ENCODE results near the gene PRSS48. TPM values are rescaled to one million over a fixed set of nuclear protein-coding genes. Genes with fewer than 3 reads are reported as not detected.

PRSS48 gene
- polyA plus RNA-seq, 2 of the 4 experiments (the other 2 are of a cell fraction), result not detected

DNA sequence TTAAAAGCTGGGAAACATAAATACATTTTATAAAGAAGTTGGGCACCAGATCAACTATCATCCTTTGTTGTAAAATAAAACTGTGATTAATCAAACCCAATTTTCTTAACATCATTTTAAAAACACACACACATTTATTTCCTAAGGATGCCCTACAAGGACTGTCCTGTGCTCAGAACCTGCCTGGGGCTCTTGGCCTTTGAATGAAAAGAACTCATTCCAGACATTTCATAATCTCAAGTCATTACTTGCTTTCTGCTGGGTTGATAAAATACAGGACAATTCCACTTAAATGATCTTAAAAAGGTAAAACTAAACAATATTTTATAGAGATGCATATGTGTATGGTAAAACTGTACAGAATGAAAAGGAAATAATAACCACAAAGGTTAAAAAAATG is 45.6 kb downstream of the PRSS48 start:
- POLR2A ChIA-PET, result no interaction called here
- FAIRE-seq (no peak), ATAC-seq (no peak), DNase-seq (ENCODE audit: low read depth in 1 of 2, low spot score in 1 of 2) (no peak)
- no peak overlapping the region for H3K27ac ChIP-seq
- CTCF ChIA-PET, result no interaction called here
- no peaks in the 10 kb centered on the region for H3K9me3 ChIP-seq
- peaks cover 29% of the 10 kb centered on the region for H3K4me1 ChIP-seq
- no peak for TF ChIP-seq EHMT2 (IDR thresholded peaks at IDR 0.05; ENCODE audit: low read depth)
- no peak for TF ChIP-seq SREBF2 (IDR thresholded peaks at IDR 0.05)
- no peak for TF ChIP-seq HDAC2 (IDR thresholded peaks at IDR 0.05)
- TF ChIP-seq, protein P1, sequence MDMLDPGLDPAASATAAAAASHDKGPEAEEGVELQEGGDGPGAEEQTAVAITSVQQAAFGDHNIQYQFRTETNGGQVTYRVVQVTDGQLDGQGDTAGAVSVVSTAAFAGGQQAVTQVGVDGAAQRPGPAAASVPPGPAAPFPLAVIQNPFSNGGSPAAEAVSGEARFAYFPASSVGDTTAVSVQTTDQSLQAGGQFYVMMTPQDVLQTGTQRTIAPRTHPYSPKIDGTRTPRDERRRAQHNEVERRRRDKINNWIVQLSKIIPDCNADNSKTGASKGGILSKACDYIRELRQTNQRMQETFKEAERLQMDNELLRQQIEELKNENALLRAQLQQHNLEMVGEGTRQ (IDR thresholded peaks at IDR 0.05), result no peak
- TF ChIP-seq HEYL (CRISPR knock-in tag; IDR thresholded peaks at IDR 0.05), result no peak
- TF ChIP-seq FOXS1 (CRISPR knock-in tag; IDR thresholded peaks at IDR 0.05), result no peak
- no peak for TF ChIP-seq HOXB13 (CRISPR knock-in tag; IDR thresholded peaks at IDR 0.05; ENCODE audit: low read depth)
- TF ChIP-seq MAZ (IDR thresholded peaks at IDR 0.05; ENCODE audit: borderline replicate concordance, low read depth, low read length), result no peak
- no peak for TF ChIP-seq ESRRA (IDR thresholded peaks at IDR 0.05; ENCODE audit: borderline replicate concordance, low read length)
- no peak for TF ChIP-seq E2F6 (IDR thresholded peaks at IDR 0.05; ENCODE audit: borderline replicate concordance, low read depth)
- no peak for TF ChIP-seq BCL3 (IDR thresholded peaks at IDR 0.05)
- no peak for TF ChIP-seq KDM5A (IDR thresholded peaks at IDR 0.05)
- TF ChIP-seq CEBPB (IDR thresholded peaks at IDR 0.05), result no peak
- TF ChIP-seq, protein P2, sequence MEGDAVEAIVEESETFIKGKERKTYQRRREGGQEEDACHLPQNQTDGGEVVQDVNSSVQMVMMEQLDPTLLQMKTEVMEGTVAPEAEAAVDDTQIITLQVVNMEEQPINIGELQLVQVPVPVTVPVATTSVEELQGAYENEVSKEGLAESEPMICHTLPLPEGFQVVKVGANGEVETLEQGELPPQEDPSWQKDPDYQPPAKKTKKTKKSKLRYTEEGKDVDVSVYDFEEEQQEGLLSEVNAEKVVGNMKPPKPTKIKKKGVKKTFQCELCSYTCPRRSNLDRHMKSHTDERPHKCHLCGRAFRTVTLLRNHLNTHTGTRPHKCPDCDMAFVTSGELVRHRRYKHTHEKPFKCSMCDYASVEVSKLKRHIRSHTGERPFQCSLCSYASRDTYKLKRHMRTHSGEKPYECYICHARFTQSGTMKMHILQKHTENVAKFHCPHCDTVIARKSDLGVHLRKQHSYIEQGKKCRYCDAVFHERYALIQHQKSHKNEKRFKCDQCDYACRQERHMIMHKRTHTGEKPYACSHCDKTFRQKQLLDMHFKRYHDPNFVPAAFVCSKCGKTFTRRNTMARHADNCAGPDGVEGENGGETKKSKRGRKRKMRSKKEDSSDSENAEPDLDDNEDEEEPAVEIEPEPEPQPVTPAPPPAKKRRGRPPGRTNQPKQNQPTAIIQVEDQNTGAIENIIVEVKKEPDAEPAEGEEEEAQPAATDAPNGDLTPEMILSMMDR (IDR thresholded peaks at IDR 0.05), result no peak
- peak overlapping the region; percentile 79 for H3K4me2 ChIP-seq
- no peak overlapping the region for H3K4me3 ChIP-seq

DNA sequence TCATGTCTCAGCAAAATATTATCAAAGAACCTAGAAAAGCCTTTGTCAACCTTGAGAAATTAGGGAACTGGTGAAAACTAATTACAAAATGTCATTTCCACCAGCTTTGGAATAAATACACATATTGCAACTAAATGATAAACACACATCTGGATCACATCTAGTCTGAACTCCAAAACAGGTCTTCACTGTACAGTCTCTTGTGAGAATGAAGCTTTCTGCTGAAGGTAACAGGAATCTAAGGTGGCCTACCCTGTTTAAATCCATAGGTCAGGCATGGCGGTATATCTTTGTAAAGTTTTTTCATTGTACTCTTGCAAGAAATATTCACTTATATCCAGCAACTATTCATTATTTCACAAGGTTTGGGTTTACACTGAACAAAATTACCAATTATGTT is 46.7 kb downstream of the PRSS48 start:
- POLR2A ChIA-PET, result no interaction called here
- Histone ChIP-seq H3K27ac (peak overlapping the region in 1 of 2 experiments; percentile 80; a peak in 3 of 6 replicates), H3K4me1 (peaks cover 27% of the 10 kb centered on the region), H3K9me3 (no peaks in the 10 kb centered on the region), H3K4me3 (peak overlapping the region; percentile 76), H3K4me2 (peak overlapping the region; percentile 79)
- no peak for FAIRE-seq
- WGBS (ENCODE audit: missing lambda C conversion rate), result 69% methylated on average over 1 of the region's 1 CpG
- no peak for DNase-seq (ENCODE audit: low read depth in 1 of 2, low spot score in 1 of 2)
- CTCF ChIA-PET, result no interaction called here
- TF ChIP-seq JUNB (IDR thresholded peaks at IDR 0.05) (no peak), HMGXB4 (CRISPR knock-in tag; IDR thresholded peaks at IDR 0.05; ENCODE audit: borderline replicate concordance) (no peak), RCOR1 (IDR thresholded peaks at IDR 0.05; ENCODE audit: low read depth, low read length) (no peak), EP300 (IDR thresholded peaks at IDR 0.05) (no peak), TFCP2L1 (CRISPR knock-in tag; IDR thresholded peaks at IDR 0.05) (no peak), ZFP36 (IDR thresholded peaks at IDR 0.05; ENCODE audit: borderline replicate concordance, partially characterized antibody) (no peak), FOSL2 (IDR thresholded peaks at IDR 0.05) (no peak), FOSL2 (CRISPR knock-in tag; IDR thresholded peaks at IDR 0.05) (no peak), FOSB (CRISPR knock-in tag; IDR thresholded peaks at IDR 0.05) (no peak), EHMT2 (IDR thresholded peaks at IDR 0.05; ENCODE audit: low read depth) (no peak), SMC3 (IDR thresholded peaks at IDR 0.05) (no peak)
- ATAC-seq, result no peak
